ENCODE measurements around the gene CHKA. TPM values are rescaled to one million over a fixed set of nuclear protein-coding genes. Genes with fewer than 3 reads are reported as not detected.

CHKA gene
- total and polyA plus RNA-seq, 4 donors = 17.6 to 73.4 (median 49.0) TPM

DNA sequence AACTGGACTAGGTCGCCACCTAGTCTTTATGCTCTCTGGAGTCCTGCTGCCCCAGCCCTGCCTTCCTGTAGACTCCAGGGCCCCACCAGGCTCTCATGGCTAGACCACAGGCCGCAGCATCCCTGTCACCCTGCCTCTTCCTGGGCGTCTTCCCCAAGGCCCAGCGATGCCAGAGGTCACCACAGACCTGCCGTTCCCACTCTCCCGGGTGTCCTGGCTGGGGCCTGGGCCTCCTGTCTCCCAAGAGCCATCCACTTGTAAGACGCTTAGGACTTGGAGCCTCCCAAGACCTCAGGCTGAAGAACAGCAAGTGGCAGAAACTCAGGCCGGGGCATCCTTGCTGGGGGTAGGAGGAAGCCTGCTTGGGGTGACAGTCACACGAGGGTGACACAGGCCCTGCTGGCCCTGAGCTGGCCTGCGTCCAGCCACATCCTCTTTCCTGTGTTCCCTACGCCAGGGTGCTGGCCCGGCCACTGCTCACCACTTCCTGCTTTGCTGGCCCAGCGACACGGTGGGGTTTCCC, 84.4 kb downstream of the CHKA start:
- peaks cover 2 to 33% (median 19%) of the 10 kb centered on the region in 5 donors for H3K4me1 ChIP-seq (ENCODE audit: control insufficient read depth in 5 of 5, insufficient read depth in 5 of 5, low read length in 5 of 5)
- H3K4me3 ChIP-seq = no peak overlapping the region
- peaks cover 0 to 21% (median 6%) of the 10 kb centered on the region in 4 donors for H3K36me3 ChIP-seq (ENCODE audit: control insufficient read depth in 4 of 4, insufficient read depth in 4 of 4, low read length in 4 of 4)
- ATAC-seq (ENCODE audit: insufficient read depth, low FRiP score) (no peak), DNase-seq (peak in 1 of 3 donors; percentile 38)
- H3K9me3 ChIP-seq (ENCODE audit: control insufficient read depth in 4 of 4, insufficient read depth in 3 of 4, low read length in 3 of 4) = no peaks in the 10 kb centered on the region
- H3K27me3 ChIP-seq (ENCODE audit: control insufficient read depth in 3 of 3, insufficient read depth in 3 of 3, low read length in 2 of 3) = no peaks in the 10 kb centered on the region
- peak overlapping the region; percentile 61 to 95 for H3K27ac ChIP-seq (ENCODE audit: low read depth in 1 of 2, low read length in 1 of 2)
- WGBS, 2 donors = 18 to 28% methylated on average over 14 of the region's 14 CpGs
- no peak overlapping the region for H3K9ac ChIP-seq (ENCODE audit: insufficient read depth in 1 of 2, low read length in 2 of 2)
- TF ChIP-seq CTCF (IDR thresholded peaks at IDR 0.05; ENCODE audit: control extremely low read depth, extremely low read depth) = no peak

- Histone ChIP-seq H3K9ac (ENCODE audit: insufficient read depth in 1 of 2, low read length in 2 of 2) (no peak overlapping the region), H3K27ac (ENCODE audit: low read depth in 1 of 2, low read length in 1 of 2) (peak overlapping the region; percentile 61 to 95)
Measured at GRCh38 chr11:68036141-68036716, 85.0 kb downstream of the CHKA start.

DNA sequence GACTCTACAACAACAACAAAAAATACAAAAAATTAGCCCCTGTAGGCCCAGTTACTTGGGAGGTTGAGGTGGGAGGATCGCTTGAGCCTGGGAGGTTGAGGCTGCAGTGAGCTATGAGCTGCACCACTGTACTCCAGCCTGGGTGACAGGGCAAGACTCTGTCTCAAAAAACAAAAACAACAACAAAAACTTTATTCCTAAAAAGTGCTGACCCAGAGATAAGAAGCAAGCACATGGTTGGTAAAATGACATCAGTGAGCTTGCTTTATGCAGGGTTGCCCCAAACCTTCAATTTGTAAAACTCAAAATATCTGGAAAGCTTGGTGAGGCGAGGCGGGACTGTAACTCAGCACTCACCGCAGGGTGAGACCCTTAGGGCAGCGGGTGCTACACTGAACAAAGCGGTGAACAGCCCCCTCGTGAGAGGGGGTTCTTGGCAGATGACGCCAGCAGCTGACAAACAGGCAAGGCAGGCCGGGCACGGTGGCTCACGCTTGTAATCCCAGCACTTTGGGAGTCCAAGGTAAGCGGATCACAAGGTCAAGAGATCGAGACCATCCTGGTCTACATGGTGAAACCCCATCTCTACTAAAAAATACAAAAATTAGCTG, 85.8 kb downstream of the CHKA start:
- no peak for TF ChIP-seq CTCF (IDR thresholded peaks at IDR 0.05; ENCODE audit: control extremely low read depth, extremely low read depth)
- Histone ChIP-seq H3K4me1 (ENCODE audit: control insufficient read depth in 5 of 5, insufficient read depth in 5 of 5, low read length in 5 of 5) (peaks cover 8 to 36% (median 26%) of the 10 kb centered on the region in 5 donors), H3K27ac (ENCODE audit: low read depth in 1 of 2, low read length in 1 of 2) (no peak overlapping the region), H3K36me3 (ENCODE audit: control insufficient read depth in 4 of 4, insufficient read depth in 4 of 4, low read length in 4 of 4) (peaks cover 0 to 17% (median 9%) of the 10 kb centered on the region in 4 donors), H3K27me3 (ENCODE audit: control insufficient read depth in 3 of 3, insufficient read depth in 3 of 3, low read length in 2 of 3) (no peaks in the 10 kb centered on the region), H3K9me3 (ENCODE audit: control insufficient read depth in 4 of 4, insufficient read depth in 3 of 4, low read length in 3 of 4) (no peaks in the 10 kb centered on the region), H3K4me3 (no peak overlapping the region), H3K9ac (ENCODE audit: insufficient read depth in 1 of 2, low read length in 2 of 2) (no peak overlapping the region)
- 93% methylated on average over 13 of the region's 13 CpGs for WGBS, 2 donors
- ATAC-seq (ENCODE audit: insufficient read depth, low FRiP score) (no peak), DNase-seq (no peak)

More at GRCh38 chr11:68036141-68036716, 85.0 kb downstream of the CHKA start:
- ATAC-seq (ENCODE audit: insufficient read depth, low FRiP score) (no peak), DNase-seq (no peak)
- no peaks in the 10 kb centered on the region for H3K9me3 ChIP-seq (ENCODE audit: control insufficient read depth in 4 of 4, insufficient read depth in 3 of 4, low read length in 3 of 4)
- TF ChIP-seq CTCF (IDR thresholded peaks at IDR 0.05; ENCODE audit: control extremely low read depth, extremely low read depth) = no peak
- H3K27me3 ChIP-seq (ENCODE audit: control insufficient read depth in 3 of 3, insufficient read depth in 3 of 3, low read length in 2 of 3) = no peaks in the 10 kb centered on the region
- no peak overlapping the region for H3K4me3 ChIP-seq
- H3K4me1 ChIP-seq (ENCODE audit: control insufficient read depth in 5 of 5, insufficient read depth in 5 of 5, low read length in 5 of 5) = peaks cover 7 to 38% (median 25%) of the 10 kb centered on the region in 5 donors
- WGBS, 2 donors = 49 to 65% methylated on average over 27 of the region's 27 CpGs
- peaks cover 0 to 17% (median 6%) of the 10 kb centered on the region in 4 donors for H3K36me3 ChIP-seq (ENCODE audit: control insufficient read depth in 4 of 4, insufficient read depth in 4 of 4, low read length in 4 of 4)
